Stimulated activated CD4-positive, alpha-beta T cell treated with anti-CD3 and anti-CD28 coated beads, TNF-alpha, amount 100 ng/mL, for 24 hours (primary cell): Measurements from ENCODE around the gene STEAP2.
"Not testable (repeated sequence)": the region's sequence is repeated elsewhere in the genome, so short reads cannot be mapped to it uniquely, and the experiment has no call there.

Experiments
- DNase-seq, 3 experiments: peaks; one replicate each; pipeline ENCODE4 v3.0.0-alpha.2; 2020; ENCODE audit warnings: low read depth in 3 of 3

Gene STEAP2

DNA sequence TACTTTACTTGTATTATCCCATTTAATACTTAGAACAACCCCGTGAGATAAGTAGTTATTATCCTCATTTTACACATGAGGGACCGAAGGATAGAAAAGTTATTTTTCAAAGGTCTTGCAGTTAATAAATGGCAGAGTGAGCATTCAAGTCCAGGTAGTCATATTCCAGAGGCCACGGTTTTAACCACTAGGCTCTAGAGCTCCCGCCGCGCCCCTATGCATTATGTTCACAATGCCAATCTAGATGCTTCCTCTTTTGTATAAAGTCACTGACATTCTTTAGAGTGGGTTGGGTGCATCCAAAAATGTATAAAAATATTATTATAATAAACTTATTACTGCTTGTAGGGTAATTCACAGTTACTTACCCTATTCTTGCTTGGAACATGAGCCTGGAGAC, 22.0 kb downstream of the STEAP2 start:
- DNase-seq, result no peak

DNA sequence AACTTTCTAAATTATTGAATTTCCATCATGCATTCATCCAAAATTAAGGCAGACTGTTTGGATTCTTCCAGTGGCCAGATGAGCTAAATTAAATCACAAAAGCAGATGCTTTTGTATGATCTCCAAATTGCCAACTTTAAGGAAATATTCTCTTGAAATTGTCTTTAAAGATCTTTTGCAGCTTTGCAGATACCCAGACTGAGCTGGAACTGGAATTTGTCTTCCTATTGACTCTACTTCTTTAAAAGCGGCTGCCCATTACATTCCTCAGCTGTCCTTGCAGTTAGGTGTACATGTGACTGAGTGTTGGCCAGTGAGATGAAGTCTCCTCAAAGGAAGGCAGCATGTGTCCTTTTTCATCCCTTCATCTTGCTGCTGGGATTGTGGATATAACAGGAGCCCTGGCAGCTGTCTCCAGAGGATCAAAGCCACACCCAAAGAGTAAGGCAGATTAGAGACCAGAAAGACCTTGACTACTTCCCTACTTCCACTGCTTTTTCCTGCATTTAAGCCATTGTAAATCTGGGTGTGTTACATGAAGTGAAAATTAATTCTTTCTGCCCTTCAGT, 25.3 kb downstream of the STEAP2 start:
- DNase-seq, result no peak

DNA sequence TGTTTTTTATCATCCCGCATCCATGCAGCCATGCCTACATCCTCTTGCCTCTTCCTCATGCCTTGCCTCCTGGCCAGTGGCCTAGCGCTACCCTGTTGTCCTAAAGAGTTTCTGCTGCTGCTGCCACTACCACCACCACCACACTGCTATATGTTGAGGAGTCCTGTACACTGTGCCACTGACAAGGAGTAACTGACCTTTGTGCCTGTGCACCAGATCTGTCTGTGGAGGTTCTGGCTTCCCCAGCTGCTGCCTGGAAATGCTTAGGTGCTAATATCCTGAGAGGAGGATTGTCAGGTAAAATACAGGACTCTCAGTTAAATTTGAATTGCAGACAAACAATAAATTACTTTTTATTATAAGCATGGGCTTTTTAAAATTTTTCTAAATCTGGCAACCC, 26.5 kb downstream of the STEAP2 start:
- no peak for DNase-seq

DNA sequence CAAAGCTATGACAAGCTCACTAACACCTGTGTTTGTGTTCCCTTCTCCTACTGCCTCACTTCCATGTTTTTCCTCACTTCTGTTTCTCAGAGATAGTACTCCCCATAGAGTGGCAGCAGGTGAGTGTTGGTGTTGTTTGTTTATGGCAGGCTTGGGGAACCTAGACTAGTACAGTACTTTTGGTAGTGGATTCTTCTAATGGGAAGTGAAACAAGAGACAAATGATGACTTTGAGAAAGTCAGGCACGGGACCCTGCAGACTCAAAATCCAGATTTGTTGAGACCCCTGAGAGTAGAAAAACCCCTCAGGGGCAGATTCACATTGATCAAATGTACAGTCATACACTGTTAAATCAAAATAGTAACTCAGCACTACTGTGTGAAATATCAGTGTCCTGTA, 27.0 kb downstream of the STEAP2 start:
- DNase-seq, result no peak

- no peak for DNase-seq
Measured at GRCh38 chr7:90239050-90239449, 27.5 kb downstream of the STEAP2 start.

DNA sequence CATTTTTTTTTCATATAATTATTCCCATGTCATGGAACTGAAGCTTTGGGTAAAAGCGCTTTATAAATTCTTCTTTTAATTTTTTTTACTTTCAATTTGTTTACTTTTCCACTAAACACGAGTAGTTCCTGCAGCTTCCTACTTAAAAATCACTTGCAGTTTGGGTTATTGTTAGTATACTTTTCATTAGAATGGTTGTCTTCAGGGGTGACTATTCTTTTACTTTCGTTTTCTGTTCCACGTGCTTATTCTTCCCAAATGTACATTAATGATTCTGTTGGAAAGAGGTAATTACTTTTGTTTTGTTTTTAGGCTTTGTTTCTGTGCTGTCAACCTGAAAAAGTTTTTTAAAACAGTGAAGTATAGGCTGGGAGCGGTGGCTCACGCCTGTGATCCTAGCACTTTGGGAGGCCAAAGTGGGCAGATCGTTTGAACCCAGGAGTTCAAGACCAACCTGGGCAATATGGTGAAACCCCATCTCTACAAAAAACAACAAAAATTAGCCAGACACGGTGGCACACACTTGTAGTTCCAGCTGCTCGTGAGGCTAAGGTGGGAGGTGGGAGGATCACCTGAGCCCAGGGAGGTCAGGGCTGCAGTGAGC, 28.2 kb downstream of the STEAP2 start:
- no peak for DNase-seq

DNA sequence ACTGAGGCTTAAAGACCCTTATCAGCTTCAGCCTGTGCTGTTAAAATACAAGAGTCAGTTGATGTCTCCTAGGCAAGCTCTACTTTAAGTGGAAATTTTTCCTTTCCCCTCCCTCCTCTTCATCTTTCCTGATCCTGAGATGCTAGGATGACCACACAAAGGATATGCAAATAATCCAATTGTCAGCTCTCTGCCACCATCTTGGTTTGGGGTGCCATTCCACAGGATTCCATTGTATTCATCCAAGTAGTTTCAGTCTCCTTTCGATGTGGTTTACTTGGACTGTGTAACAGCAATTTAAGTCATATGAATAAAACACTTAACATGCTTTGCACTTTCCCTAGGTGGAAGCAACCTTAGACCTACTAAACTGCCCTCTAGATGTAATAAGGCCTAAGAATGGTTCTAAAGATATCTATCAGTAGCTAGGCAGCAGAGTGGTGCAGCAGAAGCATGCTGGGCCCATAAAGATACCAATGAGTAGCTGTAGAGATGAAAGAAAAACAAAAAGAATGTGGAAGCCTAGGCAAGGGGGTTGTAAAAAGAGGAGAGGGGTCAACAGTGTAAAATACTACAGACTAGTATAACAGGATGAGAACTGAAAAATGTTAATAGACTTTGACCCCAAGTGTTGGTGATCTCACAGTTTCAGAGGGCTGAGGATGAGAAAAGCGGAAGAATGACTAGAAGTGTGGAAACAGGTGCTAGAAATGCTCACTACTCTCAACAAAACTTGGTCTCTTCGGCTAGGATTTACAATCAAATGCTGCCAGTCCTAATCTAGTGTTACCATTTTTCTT, 31.0 kb downstream of the STEAP2 start:
- DNase-seq, result no peak

DNA sequence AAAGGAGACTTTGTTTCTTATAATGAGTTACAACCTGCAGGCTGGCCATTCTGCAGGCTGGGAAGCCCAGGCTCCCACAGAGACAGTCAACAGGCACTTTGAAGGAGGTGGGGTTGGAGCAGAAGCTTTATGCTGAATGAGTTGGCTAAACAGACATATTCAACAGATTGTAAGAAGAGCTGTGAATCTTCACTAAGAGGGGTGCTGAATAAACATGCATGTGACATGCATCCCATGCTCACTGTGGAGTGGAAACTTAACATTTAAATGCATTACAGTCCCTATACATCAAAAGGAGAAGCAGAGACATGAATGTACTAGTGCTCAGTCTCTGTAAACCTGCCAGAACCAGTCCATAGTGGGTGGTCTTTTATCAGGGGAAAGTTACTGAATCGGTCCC, 32.0 kb downstream of the STEAP2 start:
- DNase-seq, result no peak

DNA sequence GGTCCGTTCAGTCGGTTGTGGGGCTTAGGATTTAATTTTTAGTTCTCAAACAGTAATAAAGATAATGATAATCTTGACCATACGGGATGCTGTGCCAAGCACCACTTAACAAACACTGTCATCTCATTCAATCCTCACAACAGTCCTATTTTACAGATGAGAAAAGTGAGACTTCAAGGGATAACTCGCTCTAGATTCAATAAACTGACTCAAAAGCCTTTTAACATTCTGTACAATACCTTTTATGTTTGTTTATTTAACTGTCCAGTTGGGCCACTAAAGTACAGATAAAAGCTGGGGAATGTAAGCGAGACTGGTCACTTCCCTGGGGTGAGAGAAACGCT, 33.0 kb downstream of the STEAP2 start:
- no peak for DNase-seq

- peak; percentile 70 to 89 (median 76) for DNase-seq
Measured at GRCh38 chr7:90244909-90245851, 33.6 kb downstream of the STEAP2 start, which contains the start of gene CFAP69. Gene CFAP69, plus strand, starts transcription at chr7:90245174. Its CDS starts 251 bp downstream, at chr7:90245425.

DNA sequence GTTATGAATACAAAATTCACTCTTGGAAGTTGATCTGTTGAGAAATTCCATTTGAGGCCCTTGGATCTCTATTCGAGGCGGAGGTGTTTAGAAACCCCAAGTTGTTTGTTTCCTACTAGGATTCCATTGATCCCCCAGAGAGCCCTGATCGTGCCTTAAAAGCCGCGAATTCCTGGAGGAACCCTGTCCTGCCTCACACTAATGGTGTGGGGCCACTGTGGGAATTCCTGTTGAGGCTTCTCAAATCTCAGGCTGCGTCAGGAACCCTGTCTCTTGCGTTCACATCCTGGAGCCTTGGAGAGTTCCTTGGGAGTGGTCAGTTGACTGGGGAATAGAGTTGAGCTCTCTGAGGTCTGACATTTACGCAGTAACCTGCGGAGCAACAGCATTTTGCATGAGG, 34.6 kb downstream of the STEAP2 start:
- no peak for DNase-seq

DNA sequence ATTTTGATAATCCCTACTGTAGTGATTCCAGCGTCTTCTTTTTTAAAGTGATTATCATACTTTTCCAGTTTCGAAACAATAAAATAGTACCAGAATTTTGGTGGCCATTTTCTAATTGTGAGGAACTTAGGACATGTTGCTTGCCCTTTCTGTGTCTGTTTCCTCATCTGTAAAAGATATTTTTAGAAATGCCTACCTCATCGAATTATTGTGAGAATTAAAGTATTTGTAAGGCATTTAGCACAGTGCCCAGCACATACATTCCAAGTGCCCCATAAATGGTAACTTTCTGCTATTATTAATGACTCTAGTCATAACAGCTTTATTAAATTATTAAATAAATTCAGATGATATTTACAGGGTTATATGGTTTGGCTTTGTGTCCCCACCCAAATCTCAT, 37.2 kb downstream of the STEAP2 start:
- no peak for DNase-seq

DNA sequence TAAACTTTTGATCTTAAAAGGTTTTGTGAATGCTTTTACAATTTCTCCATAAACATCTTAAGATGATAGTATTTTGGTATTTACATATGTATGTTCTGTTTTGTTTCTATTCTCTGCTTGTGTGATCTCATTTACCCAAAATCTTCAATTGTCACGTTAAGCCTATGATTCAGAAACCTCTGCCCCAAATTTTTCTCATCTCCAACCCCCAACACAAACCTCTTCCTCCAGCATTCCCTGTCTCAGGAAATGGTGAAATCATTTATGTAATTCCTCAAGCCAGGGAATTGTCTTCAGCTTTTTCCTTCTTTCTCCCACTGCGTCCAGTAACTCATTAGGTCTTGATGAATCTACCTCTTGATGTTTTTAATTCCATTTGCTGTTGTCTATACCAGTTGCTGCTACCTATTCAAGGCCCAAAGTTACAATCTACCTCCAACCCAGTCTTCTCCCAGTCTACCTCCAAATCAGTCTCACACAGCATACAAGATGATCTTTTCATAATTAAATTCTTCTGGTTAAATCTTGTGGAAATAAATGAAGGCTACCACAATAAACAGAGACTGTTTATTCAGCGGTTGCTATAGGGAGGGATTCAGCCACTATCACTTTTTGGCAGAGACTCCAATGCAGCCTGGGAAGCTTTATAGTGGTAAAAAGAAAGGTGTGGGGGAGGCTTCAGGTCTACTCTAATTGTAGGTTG, 39.2 kb downstream of the STEAP2 start:
- DNase-seq, result no peak

DNA sequence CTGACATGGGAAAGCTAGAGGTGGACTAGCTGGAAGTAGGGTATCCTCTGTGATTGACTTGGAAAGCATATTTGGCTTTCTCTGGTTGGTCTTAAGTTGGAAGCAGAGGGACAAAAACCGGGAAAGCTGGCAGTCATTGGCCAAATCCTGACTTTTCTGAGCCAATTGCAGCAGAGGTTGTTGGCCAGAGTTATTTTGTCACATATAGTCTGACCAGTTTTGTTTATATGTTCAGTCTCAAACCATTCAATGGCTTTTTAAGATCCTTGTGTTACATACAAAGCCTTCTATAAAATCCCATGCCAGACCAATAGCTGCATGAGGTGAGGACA, 39.7 kb downstream of the STEAP2 start:
- no peak for DNase-seq

- not testable (repeated sequence) for DNase-seq
Measured at GRCh38 chr7:90256011-90256410, 44.5 kb downstream of the STEAP2 start.

DNA sequence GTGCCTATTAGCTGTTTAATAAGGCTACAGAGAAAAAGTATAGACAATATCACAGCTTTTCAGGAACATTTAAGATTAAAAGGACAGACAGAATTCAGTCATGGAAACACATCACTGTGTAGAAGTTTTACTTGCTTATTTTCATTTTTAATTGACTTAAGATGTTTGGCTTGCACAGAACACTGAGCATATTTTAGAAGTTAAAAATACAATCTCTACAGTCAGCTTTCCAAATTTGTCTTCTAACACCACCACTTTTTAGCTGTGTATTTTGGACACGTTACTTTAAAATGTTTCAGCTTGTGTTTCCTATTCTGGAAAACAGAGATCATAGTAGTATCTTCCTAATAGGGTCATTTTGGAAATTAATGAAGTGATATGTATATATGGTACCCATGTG, 45.2 kb downstream of the STEAP2 start:
- no peak for DNase-seq

- DNase-seq, result no peak
Measured at GRCh38 chr7:90261441-90261840, 49.9 kb downstream of the STEAP2 start.

- DNase-seq, result no peak
Measured at GRCh38 chr7:90262438-90262837, 50.9 kb downstream of the STEAP2 start.

GRCh38 chr7:90266808-90267207, 55.3 kb downstream of the STEAP2 start:
- no peak for DNase-seq

DNA sequence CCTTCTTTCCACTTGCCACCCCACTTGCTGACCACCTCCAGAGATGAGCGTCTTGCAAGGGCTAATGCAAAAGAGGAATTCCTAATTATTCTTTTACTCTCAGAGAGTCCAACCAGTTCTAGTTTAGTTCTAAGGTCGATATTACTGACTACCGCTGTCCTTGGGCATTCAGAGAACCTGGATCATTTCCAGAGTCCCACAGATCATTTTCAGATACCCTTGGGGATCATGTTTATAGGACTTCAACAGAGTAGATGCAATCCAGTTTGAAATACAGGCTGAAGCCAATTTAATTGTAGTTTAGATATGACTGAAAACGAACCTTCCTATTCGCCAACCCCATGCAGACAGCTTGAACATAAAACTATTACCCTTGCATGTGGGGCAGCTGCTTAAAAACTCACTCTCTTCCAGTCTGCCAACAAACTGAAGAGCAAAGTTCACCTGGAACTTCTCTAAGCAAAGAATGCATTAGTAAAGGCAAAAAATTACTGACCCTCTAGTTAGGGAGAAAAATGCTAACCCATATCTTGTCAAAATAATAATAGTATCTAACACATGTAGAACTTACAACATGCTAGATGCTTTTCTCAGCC, 55.8 kb downstream of the STEAP2 start:
- DNase-seq, result no peak

GRCh38 chr7:90269163-90269562, 57.6 kb downstream of the STEAP2 start:
- DNase-seq, result no peak
